T follicular helper cell (primary cell): Measurements from ENCODE around the gene NR4A1.

Experiments used
- DNase-seq: peaks from one replicate; pipeline ENCODE4 v3.0.0-alpha.2; 2020; ENCODE audit warnings: low read depth

The NR4A1 gene

GRCh38 chr12:52018433-52019112, 32.7 kb upstream of the NR4A1 start:
- DNase-seq = no peak

- no peak for DNase-seq
These were observed 32.0 kb upstream of the NR4A1 start for GRCh38 chr12:52019113-52019770.

GRCh38 chr12:52020539-52021336, 30.5 kb upstream of the NR4A1 start:
- DNase-seq = peak; percentile 43

DNA sequence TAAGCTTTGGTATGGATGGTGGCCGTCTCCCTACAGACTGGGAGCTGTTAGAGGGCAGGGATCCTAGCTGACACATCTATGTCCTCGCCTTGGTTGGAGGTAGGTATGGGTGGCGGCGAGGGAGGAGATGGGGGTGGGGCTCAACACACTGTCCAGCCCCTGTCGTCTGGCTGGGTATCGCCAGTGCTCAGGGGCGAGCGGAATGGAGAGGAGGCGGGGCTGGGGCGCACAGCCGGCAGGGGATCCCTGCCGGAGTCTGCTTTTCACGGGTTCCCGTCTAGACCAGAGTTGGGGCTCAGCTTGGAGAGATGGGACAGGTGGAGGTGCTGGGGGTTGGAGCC, 28.4 kb upstream of the NR4A1 start:
- DNase-seq = no peak

DNA sequence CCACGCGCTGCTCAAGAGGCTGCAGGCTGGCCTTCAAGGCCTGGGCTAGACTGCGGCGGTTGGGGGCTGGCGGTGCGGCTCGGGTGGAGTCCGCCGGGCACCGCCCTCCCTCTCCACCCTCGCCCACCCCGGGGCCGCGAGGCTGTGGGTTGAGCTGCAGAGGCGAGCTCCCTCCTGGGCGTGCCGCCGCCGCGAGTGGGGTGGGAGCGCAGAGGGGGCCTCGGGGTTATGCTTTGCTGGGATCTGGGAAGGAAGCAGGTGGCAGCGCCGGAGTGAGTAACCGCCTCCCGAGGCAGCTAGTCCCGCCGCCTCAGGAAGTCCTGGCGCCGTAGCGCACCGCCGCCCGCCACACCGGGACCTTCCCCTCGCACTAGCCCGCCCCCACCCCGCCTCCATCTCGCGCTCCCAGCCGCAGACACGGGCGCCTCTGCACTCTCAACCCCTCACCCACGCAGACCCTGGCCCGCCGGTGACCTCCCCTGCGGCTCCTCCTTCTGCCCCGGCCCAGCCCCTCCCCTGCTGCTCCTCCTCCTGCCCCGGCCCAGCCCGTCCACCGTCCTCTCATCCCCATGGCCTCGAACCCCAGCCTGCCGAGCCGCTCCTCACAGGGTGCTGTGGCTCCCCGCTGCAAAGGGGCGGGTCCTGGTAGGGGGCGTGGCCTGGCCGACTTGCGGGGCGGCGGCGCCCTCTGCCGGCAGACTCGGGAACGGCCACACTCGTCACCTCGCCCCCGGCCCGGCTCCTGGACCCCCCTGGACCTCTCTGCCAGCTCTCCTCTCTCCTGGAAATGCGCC, 27.9 kb upstream of the NR4A1 start:
- DNase-seq = peak; percentile 83

- no peak for DNase-seq
These were observed 27.1 kb upstream of the NR4A1 start for GRCh38 chr12:52023976-52024688.

DNA sequence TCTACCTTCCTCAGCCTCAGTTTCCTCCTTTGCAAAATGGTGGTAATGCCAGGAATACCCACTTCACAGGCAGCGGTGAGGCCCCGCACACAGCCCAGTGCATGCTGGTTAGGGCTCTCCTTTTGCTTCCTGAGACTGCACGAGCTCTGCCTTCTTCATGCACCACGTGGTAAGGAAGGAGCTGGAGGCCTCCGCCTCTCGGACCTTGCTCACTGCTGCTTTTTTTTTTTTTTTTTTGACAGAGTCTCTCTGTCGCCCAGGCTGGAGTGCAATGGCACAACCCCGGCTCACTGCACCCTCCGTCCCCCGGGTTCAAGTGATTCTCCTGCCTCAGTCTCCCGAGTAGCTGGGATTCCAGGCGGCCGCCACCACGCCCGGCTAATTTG, 26.4 kb upstream of the NR4A1 start:
- DNase-seq = no peak

- no peak for DNase-seq
These were observed 25.0 kb upstream of the NR4A1 start for GRCh38 chr12:52026263-52026662.

DNA sequence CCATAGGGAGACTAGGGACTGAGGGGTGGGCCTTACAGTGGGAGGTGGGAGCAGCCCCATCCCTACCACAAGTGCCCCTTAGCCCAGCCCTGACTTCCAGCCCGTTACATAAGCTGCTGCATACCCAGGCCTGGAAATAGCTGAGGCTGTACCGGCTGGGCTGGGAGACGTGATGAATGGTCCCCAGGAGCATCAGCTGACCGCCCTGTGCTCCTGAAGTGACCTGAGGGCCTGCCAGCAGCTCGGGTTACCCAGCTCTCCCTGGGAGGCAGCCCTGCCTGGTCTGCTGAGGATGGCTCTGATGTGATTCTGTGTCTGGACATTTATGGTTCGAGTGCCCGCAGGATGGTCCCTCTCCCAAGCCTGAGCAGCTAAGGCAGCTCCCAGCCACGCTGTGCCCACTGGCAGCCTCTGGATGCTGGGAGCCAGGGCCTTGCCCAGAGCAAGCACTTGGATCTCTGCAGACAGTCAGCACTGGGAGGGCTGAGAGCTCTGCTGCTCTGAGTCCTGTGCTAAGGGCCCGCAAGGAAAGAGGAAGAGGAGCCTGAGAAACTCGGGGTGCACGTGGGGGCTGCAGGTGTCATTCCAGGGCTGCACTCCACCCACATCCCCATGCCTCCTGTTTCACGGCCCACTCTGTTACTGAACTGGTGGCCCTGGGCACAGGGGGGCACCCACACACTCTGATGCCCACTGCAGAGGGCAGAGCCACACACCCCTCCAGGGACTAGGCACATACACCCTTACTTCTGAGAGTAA, 24.0 kb upstream of the NR4A1 start:
- no peak for DNase-seq

GRCh38 chr12:52029685-52030084, 21.6 kb upstream of the NR4A1 start:
- no peak for DNase-seq

DNA sequence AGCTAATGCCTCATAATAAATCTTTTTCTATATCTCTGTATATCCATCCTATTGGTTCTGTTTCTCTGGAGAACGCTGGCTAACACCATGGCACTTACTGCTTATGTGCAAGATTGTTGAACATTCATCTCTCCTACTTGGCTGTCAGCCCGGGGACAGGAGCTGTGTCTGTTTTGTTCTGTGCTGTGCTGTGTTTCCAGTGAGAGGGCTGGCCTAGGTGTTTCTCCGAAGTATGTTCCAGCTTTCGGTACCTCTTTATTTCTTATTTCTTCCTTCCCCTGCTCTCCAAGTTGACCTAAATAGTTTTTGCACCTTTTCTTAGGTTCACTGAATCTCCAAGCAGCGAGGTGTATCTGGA, 18.8 kb upstream of the NR4A1 start:
- DNase-seq = no peak

DNA sequence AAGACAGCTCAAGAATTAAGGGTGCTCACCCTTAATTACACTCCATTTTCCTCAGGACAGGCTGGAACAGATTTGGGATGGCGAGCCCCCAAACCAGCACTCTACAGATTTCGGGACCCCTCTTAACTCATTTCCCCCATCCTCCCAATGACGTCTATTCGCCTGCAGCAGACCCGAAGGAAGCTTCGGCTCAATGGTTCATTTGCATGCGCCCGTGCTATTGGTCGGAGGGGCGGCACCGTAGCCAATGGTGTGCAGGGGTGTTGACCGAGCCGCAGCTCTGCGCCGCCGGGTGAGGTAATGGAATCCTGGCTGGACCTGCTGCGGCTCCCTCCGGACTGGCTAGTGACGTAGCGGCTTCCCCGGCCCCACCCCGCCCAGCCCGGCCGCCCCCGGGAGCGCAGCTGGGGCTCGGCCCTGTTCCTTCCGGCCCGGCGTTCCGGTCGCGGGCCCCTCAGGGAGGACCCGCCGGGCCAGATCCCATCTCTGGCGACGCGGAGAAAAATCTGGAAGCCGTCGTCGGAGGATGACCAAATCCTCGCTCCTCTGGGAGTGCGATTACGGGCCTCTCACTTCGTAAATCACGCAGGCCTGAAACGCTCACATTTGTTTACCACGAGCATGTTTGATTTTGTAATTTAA, 18.3 kb upstream of the NR4A1 start:
- peak; percentile 87 for DNase-seq

DNA sequence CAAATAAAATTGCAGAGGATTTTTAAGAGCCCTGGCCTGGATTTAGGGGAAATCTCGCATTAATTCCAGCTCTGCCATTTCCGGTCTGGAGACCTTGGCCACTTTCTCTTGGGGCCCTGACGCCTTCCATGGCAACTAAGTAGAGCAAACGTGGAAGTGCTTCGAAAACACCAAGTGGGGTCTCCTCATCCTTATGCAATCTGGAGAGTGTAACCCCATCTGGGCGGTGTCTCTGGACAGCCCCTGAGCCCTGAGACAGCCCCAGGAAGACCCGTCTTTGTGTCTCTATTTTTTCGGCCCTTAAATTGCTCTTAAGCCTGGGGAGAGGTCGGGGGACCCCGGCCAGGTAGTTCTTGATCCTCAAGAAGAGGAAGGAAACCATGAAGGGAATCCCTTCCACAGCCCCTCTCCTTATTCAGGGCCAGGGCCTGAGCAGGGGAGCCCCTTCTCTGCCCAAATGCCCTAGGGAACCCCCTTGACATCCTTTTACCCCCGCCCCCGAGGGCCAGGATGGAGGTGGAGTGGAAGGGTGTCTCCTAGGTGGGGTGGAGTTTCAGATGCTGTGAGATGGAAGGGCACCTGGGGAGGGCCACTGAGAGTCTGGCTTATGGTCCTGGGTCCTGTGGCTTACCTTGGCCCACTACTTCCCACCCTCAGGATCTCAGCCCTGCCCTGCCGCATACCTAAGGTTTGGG, 17.6 kb upstream of the NR4A1 start:
- DNase-seq = no peak

DNA sequence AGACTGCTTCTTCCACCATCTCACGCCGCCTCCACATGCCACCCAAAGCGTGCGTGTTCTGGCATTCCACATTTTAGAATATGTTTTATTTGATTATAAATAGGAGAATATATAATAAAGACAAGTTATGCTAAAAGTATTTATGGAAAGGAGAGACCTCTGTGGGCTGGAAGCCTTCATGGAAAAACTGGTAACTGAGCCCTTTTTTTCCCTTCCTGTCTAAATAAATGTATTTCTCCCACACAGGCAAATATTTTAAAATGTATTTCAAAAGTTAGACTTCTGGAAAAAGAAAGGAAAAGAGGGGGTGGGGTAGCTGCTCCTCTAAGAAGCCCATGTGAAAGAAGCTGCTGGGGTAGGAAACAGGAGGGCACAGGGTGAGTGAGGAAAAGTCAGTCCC, 16.1 kb upstream of the NR4A1 start:
- no peak for DNase-seq

- DNase-seq = no peak
These were observed 15.3 kb upstream of the NR4A1 start for GRCh38 chr12:52035926-52036325.

DNA sequence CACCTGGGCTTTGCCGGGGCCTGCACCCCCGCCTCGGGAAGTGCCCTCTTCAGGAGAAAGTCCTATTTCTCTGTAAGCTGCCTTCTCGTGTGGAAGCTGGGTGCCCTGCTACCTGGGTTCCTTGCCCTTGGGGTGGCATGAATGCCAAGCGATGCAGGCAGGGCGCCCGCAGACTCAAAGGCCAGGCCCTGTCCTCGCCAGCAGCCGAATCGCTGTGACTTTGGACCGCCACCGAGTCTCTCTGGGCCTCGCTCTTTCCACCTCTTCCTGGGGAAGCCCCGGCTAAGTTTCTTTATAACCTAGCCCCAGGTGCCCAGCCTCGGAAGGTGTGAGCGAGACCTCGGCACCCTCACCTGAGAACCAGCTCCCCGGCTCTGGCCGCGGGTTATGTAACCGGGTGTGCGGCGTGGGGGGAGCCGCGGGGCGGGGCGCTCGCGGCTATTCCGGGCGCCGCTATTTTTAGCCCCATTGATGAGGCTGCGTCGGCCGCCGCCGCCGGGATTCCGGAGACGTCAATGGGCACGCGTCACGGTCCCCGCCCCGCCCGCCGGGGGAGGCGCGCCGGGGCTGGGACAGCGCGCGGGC, 14.6 kb upstream of the NR4A1 start:
- peak; percentile 85 for DNase-seq

- no peak for DNase-seq
These were observed 13.9 kb upstream of the NR4A1 start for GRCh38 chr12:52037248-52037861.

GRCh38 chr12:52038447-52038846, 12.8 kb upstream of the NR4A1 start:
- no peak for DNase-seq

DNA sequence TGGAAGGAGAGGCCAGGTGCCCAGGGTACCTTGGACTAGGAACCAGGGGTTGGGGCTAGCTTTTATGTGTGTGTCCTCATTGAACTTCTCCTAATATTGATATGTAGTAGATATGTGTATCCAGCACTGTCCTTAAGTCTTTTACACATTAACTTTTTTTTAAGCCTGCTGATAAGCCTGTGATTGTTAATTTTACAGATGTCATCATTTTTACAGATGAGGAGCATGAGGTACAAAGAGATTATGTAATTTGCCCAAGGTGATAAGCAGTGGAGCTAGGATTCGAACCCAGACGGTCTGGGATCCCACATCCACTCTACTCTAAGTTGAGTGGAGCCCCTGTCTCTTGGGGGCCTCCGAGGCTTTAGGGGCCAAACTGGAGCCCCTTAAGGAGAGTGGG, 10.2 kb upstream of the NR4A1 start:
- DNase-seq = no peak
